ENCODE measurements around the gene SCD. TPM values are rescaled to one million over a fixed set of nuclear protein-coding genes. Genes with fewer than 3 reads are reported as not detected.

SCD gene
- total RNA-seq, 2 donors from 2014 or later: 51.4 to 80.1 TPM

- H3K27me3 Mint-ChIP-seq: peaks cover 25 to 35% of the 10 kb centered on the region in 2 donors
- no peak overlapping the region for H3K27ac Mint-ChIP-seq
- H3K4me3 Mint-ChIP-seq: no peak overlapping the region
- ATAC-seq (no peak), DNase-seq (ENCODE audit: low spot score) (no peak)
- no peaks in the 10 kb centered on the region for H3K36me3 Mint-ChIP-seq
- no peaks in the 10 kb centered on the region for H3K9me3 Mint-ChIP-seq
- peaks cover 3 to 5% of the 10 kb centered on the region in 2 donors for H3K4me1 Mint-ChIP-seq (ENCODE audit: low read depth in 2 of 2)
Observed at GRCh38 chr10:100327718-100328009, 19.4 kb upstream of the SCD start.

- Mint-ChIP-seq H3K27ac (no peak overlapping the region), H3K27me3 (peaks cover 30 to 40% of the 10 kb centered on the region in 2 donors), H3K9me3 (no peaks in the 10 kb centered on the region), H3K4me3 (no peak overlapping the region), H3K36me3 (no peaks in the 10 kb centered on the region), H3K4me1 (ENCODE audit: low read depth in 2 of 2) (peaks cover 3 to 5% of the 10 kb centered on the region in 2 donors)
- no peak for DNase-seq (ENCODE audit: low spot score)
- ATAC-seq: no peak
Observed at GRCh38 chr10:100328198-100328597, 18.8 kb upstream of the SCD start.

GRCh38 chr10:100330079-100330478 is 17.0 kb upstream of the SCD start, which contains the start of gene PKD2L1:
Gene PKD2L1, minus strand, starts transcription at chr10:100330228. Its CDS starts 125 bp downstream, at chr10:100330103.
- H3K27me3 Mint-ChIP-seq: peaks cover 35 to 36% of the 10 kb centered on the region in 2 donors
- DNase-seq (ENCODE audit: low spot score): no peak
- no peak within 1 kb of the TSS for H3K27ac Mint-ChIP-seq
- no peak within 1 kb of the TSS for H3K4me3 Mint-ChIP-seq
- no peaks in the 10 kb centered on the region for H3K9me3 Mint-ChIP-seq
- H3K36me3 Mint-ChIP-seq: no peaks in the 10 kb centered on the region
- peak in 1 of 2 donors; percentile 22 for ATAC-seq
- H3K4me1 Mint-ChIP-seq (ENCODE audit: low read depth in 2 of 2): peaks cover 3 to 5% of the 10 kb centered on the region in 2 donors

GRCh38 chr10:100333106-100333505 is 13.9 kb upstream of the SCD start:
- Mint-ChIP-seq H3K36me3 (no peaks in the 10 kb centered on the region), H3K9me3 (no peaks in the 10 kb centered on the region), H3K27ac (no peak overlapping the region), H3K27me3 (peaks cover 25% of the 10 kb centered on the region in 2 donors), H3K4me1 (ENCODE audit: low read depth in 2 of 2) (no peaks in the 10 kb centered on the region), H3K4me3 (no peak overlapping the region)
- ATAC-seq (no peak), DNase-seq (ENCODE audit: low spot score) (no peak)

GRCh38 chr10:100333661-100334440 is 13.2 kb upstream of the SCD start:
- H3K4me3 Mint-ChIP-seq: no peak overlapping the region
- DNase-seq (ENCODE audit: low spot score): no peak
- H3K36me3 Mint-ChIP-seq: no peaks in the 10 kb centered on the region
- no peak for ATAC-seq
- no peaks in the 10 kb centered on the region for H3K4me1 Mint-ChIP-seq (ENCODE audit: low read depth in 2 of 2)
- H3K27me3 Mint-ChIP-seq: peaks cover 21 to 25% of the 10 kb centered on the region in 2 donors
- no peaks in the 10 kb centered on the region for H3K9me3 Mint-ChIP-seq
- no peak overlapping the region for H3K27ac Mint-ChIP-seq

- H3K36me3 Mint-ChIP-seq: no peaks in the 10 kb centered on the region
- H3K27me3 Mint-ChIP-seq: peaks cover 21 to 22% of the 10 kb centered on the region in 2 donors
- H3K4me3 Mint-ChIP-seq: no peak overlapping the region
- H3K9me3 Mint-ChIP-seq: no peaks in the 10 kb centered on the region
- no peaks in the 10 kb centered on the region for H3K4me1 Mint-ChIP-seq (ENCODE audit: low read depth in 2 of 2)
- H3K27ac Mint-ChIP-seq: no peak overlapping the region
- no peak for DNase-seq (ENCODE audit: low spot score)
- no peak for ATAC-seq
Observed at GRCh38 chr10:100334762-100335161, 12.3 kb upstream of the SCD start.

GRCh38 chr10:100338434-100339036 is 8.5 kb upstream of the SCD start:
- H3K9me3 Mint-ChIP-seq: no peaks in the 10 kb centered on the region
- DNase-seq (ENCODE audit: low spot score) (peak; percentile 70), ATAC-seq (peak; percentile 82 to 83)
- H3K36me3 Mint-ChIP-seq: no peaks in the 10 kb centered on the region
- H3K4me1 Mint-ChIP-seq (ENCODE audit: low read depth in 2 of 2): peaks cover 0 to 7% of the 10 kb centered on the region in 2 donors
- no peak overlapping the region for H3K27ac Mint-ChIP-seq
- no peak overlapping the region for H3K4me3 Mint-ChIP-seq
- H3K27me3 Mint-ChIP-seq: peaks cover 0 to 15% of the 10 kb centered on the region in 2 donors

- Mint-ChIP-seq H3K36me3 (no peaks in the 10 kb centered on the region), H3K9me3 (no peaks in the 10 kb centered on the region), H3K27ac (peak overlapping the region in 1 of 2 donors; percentile 54), H3K4me3 (no peak overlapping the region), H3K27me3 (peaks cover 0 to 11% of the 10 kb centered on the region in 2 donors), H3K4me1 (ENCODE audit: low read depth in 2 of 2) (peaks cover 0 to 7% of the 10 kb centered on the region in 2 donors)
- no peak for DNase-seq (ENCODE audit: low spot score)
- ATAC-seq: no peak
Observed at GRCh38 chr10:100339236-100339635, 7.8 kb upstream of the SCD start.

- DNase-seq (ENCODE audit: low spot score) (no peak), ATAC-seq (no peak)
- Mint-ChIP-seq H3K4me3 (no peak overlapping the region), H3K36me3 (no peaks in the 10 kb centered on the region), H3K27ac (peak overlapping the region in 1 of 2 donors; percentile 78), H3K9me3 (no peaks in the 10 kb centered on the region), H3K27me3 (peaks cover 0 to 11% of the 10 kb centered on the region in 2 donors), H3K4me1 (ENCODE audit: low read depth in 2 of 2) (peaks cover 9 to 16% of the 10 kb centered on the region in 2 donors)
Observed at GRCh38 chr10:100340948-100341847, 5.8 kb upstream of the SCD start.

- ATAC-seq: no peak
- no peak for DNase-seq (ENCODE audit: low spot score)
- Mint-ChIP-seq H3K4me3 (no peak overlapping the region), H3K27ac (no peak overlapping the region), H3K9me3 (no peaks in the 10 kb centered on the region), H3K36me3 (no peaks in the 10 kb centered on the region), H3K27me3 (peaks cover 0 to 11% of the 10 kb centered on the region in 2 donors), H3K4me1 (ENCODE audit: low read depth in 2 of 2) (peaks cover 10 to 18% of the 10 kb centered on the region in 2 donors)
Observed at GRCh38 chr10:100341953-100342626, 4.9 kb upstream of the SCD start.

- Mint-ChIP-seq H3K9me3 (no peaks in the 10 kb centered on the region), H3K27me3 (peaks cover 0 to 11% of the 10 kb centered on the region in 2 donors), H3K27ac (no peak overlapping the region), H3K4me1 (ENCODE audit: low read depth in 2 of 2) (peaks cover 11 to 20% of the 10 kb centered on the region in 2 donors), H3K4me3 (no peak overlapping the region), H3K36me3 (no peaks in the 10 kb centered on the region)
- no peak for ATAC-seq
- no peak for DNase-seq (ENCODE audit: low spot score)
Observed at GRCh38 chr10:100342627-100342972, 4.4 kb upstream of the SCD start.

GRCh38 chr10:100344241-100344788 is 2.7 kb upstream of the SCD start:
- Mint-ChIP-seq H3K9me3 (no peaks in the 10 kb centered on the region), H3K27me3 (peaks cover 0 to 9% of the 10 kb centered on the region in 2 donors), H3K4me1 (ENCODE audit: low read depth in 2 of 2) (peaks cover 25 to 32% of the 10 kb centered on the region in 2 donors), H3K4me3 (peak overlapping the region; percentile 30), H3K36me3 (peaks cover 8% of the 10 kb centered on the region), H3K27ac (peak overlapping the region in 1 of 2 donors; percentile 48)
- DNase-seq (ENCODE audit: low spot score) (no peak), ATAC-seq (no peak)
